KMS-11 (cell line): Measurements from ENCODE around the gene SCNN1A.

ENCODE experiments used
- H2AFZ ChIP-seq: fragments of 200-600 bp; sonication (generic); 2 replicates; pipeline ENCODE4 v1.6.1; 2016; ENCODE audit warnings: antibody characterized with exemption, mixed run types, low read depth
- H3K27ac ChIP-seq: fragments of 200-600 bp; sonication (generic); 2 replicates; pipeline ENCODE4 v1.6.1; 2016; ENCODE audit warnings: mild to moderate bottlenecking, mixed run types
- H3K27me3 ChIP-seq: fragments of 200-600 bp; sonication (generic); 2 replicates; pipeline ENCODE4 v1.6.1; 2017; ENCODE audit warnings: mild to moderate bottlenecking, low read depth, mixed run types, moderate library complexity; ENCODE audit not compliant: insufficient read depth
- H3K36me3 ChIP-seq: fragments of 200-600 bp; sonication (generic); 2 replicates; pipeline ENCODE4 v1.6.1; 2017; ENCODE audit warnings: mild to moderate bottlenecking, mixed run types; ENCODE audit not compliant: insufficient read depth
- H3K4me1 ChIP-seq: fragments of 200-600 bp; sonication (generic); 2 replicates; pipeline ENCODE4 v1.6.1; 2016; ENCODE audit warnings: mild to moderate bottlenecking, low read depth, mixed run types; ENCODE audit not compliant: poor library complexity, severe bottlenecking
- H3K4me2 ChIP-seq: fragments of 200-600 bp; sonication (generic); 2 replicates; pipeline ENCODE4 v1.7.0; 2016; ENCODE audit warnings: mild to moderate bottlenecking, mixed run types
- H3K4me3 ChIP-seq: fragments of 200-600 bp; sonication (generic); IDR thresholded peaks from 2 replicates; pipeline ENCODE4 v1.6.1; 2017; ENCODE audit warnings: low read depth, low read length, mixed read lengths; ENCODE audit not compliant: insufficient read depth
- H3K79me2 ChIP-seq: fragments of 200-600 bp; sonication (generic); 2 replicates; pipeline ENCODE4 v1.6.1; 2016; ENCODE audit warnings: low read depth, mixed run types; ENCODE audit not compliant: insufficient read depth
- H3K9ac ChIP-seq: fragments of 200-600 bp; sonication (generic); 2 replicates; pipeline ENCODE4 v1.6.1; 2016; ENCODE audit warnings: mild to moderate bottlenecking, mixed run types
- H4K20me1 ChIP-seq: fragments of 200-600 bp; sonication (generic); 2 replicates; pipeline ENCODE4 v1.6.1; 2016; ENCODE audit warnings: mild to moderate bottlenecking, mixed run types; ENCODE audit not compliant: insufficient read depth
- CTCF ChIP-seq: fragments of 200-600 bp; sonication (generic); conservative IDR thresholded peaks from 2 replicates; pipeline ENCODE4 v1.6.1; 2017; ENCODE audit warnings: low read depth, mild to moderate bottlenecking, antibody characterized with exemption, low read length, moderate library complexity, mixed read lengths

Gene SCNN1A

DNA sequence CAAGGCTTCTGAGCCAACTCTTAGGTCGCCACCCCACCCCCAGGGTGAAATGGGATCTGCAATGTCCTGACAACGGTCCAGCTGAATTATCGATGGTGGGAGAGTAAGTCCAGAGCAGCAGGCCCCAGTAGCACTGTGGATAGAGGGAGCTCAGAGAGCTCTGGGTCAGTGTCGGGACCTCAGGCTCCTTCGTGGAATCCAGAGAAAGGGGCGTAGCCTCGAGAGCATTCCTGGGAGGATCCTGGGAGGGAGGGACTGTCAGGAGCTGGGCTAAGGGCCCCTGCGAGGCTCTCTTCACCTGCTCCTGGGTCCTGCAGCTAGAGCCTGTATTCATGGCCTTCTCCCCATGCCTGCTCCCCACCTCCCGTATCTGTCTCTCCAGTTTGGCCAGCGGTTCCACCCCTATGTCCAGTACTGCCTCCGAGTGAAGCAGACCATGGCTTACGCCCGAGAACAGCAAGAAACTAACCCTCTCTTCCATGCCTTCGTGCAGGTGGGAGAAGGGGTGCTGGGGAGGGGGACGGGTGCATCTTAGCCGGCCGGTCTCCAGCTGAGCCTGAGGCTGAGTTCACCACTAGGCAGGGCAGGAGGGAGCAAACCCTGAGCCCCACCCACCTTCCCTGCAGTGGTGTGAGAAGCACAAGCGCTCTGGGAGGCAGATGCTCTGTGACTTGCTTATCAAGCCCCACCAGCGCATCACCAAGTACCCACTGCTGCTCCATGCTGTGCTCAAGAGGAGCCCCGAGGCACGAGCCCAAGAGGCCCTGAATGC is 58.3 kb downstream of the SCNN1A start:
- H3K79me2 ChIP-seq: no peaks in the 10 kb centered on the region
- no peaks in the 10 kb centered on the region for H3K36me3 ChIP-seq

DNA sequence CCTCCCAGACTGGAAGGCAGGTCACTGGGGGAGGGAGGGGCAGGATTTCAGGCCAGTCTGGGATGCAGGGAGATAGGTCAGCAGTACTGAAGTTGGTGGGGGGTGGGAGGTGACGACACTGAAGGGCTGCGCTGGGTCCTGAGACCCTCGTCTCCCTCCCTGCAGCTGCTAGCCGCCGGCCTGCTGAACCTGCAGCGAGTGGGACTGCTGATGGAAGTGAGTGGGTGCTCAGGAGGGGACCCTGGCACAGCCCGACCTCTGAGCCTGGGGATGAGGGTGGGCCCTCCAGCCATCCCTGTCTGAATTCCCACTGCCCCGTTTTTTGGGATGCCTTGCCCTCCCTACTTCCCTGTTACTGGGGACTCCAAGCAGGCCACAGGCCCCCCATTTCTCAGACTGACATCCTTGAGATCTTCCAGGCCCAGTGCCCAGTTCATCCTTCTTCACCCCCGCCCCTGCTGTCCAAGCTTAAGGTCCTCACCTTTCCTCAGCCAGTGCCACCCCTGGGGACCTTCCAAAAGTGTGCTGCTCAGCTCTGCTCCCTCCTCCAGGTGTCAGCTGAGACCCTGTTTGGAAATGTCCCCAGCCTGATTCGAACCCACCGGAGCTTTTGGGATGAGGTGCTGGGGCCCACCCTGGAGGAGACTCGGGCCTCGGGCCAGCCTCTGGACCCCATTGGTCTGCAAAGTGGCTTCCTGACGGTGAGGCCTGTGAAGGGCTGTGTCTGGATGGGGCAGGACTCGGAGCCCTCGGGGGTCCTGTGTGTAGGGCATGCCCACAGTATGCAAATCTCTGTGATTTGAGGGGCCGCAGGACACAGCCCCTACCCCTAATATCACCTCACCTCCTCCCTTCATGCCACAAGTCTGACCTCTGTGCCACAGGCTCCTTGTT is 59.4 kb downstream of the SCNN1A start:
- H3K9ac ChIP-seq: no peak overlapping the region
- no peak overlapping the region for H3K4me2 ChIP-seq
- no peaks in the 10 kb centered on the region; the same call in 1 of the 2 replicates for H3K27me3 ChIP-seq
- no peak for TF ChIP-seq CTCF
- H3K79me2 ChIP-seq: no peaks in the 10 kb centered on the region
- no peaks in the 10 kb centered on the region for H3K36me3 ChIP-seq
- H2AFZ ChIP-seq: no peak overlapping the region
- H4K20me1 ChIP-seq: no peaks in the 10 kb centered on the region
- H3K4me3 ChIP-seq: no peak overlapping the region
- H3K27ac ChIP-seq: no peak overlapping the region
- peaks cover 16% of the 10 kb centered on the region for H3K4me1 ChIP-seq

More for the DNA sequence above, 58.3 kb downstream of the SCNN1A start:
- H3K27me3 ChIP-seq: no peaks in the 10 kb centered on the region; the same call in 1 of the 2 replicates
- H4K20me1 ChIP-seq: no peaks in the 10 kb centered on the region
- H3K9ac ChIP-seq: no peak overlapping the region
- H3K27ac ChIP-seq: no peak overlapping the region
- H3K4me3 ChIP-seq: no peak overlapping the region
- H3K4me1 ChIP-seq: peaks cover 12% of the 10 kb centered on the region
- no peak overlapping the region for H2AFZ ChIP-seq
- no peak overlapping the region for H3K4me2 ChIP-seq
- TF ChIP-seq CTCF: no peak

DNA sequence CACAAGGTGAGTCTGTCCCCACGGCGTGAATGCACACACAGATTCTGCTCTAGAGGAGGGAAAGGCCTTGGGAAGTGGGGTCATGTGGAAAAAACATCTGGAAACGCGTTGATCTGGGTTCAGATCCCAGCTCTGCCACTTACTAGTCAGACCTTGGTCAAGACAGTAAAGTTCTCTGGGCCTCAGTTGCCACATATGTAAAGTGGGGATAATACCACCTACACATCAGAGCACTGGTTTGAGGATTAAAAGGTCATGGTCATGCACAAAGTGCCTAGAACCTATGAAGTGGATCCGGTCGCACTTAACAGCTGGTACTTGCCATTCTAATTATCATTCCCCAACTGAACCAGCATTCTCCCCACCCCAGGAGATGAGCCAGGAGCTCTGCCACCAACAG is 60.2 kb downstream of the SCNN1A start:
- no peak for TF ChIP-seq CTCF
- no peak overlapping the region for H3K4me3 ChIP-seq
- H3K27me3 ChIP-seq: no peaks in the 10 kb centered on the region; the same call in 1 of the 2 replicates
- no peak overlapping the region for H3K4me2 ChIP-seq
- H3K4me1 ChIP-seq: peaks cover 16% of the 10 kb centered on the region
- H3K9ac ChIP-seq: no peak overlapping the region
- H4K20me1 ChIP-seq: no peaks in the 10 kb centered on the region
- H3K27ac ChIP-seq: no peak overlapping the region
- H3K79me2 ChIP-seq: no peaks in the 10 kb centered on the region
- no peaks in the 10 kb centered on the region for H3K36me3 ChIP-seq
- no peak overlapping the region for H2AFZ ChIP-seq

- no peak overlapping the region for H3K4me3 ChIP-seq
- H3K79me2 ChIP-seq: no peaks in the 10 kb centered on the region
- H3K36me3 ChIP-seq: no peaks in the 10 kb centered on the region
- H2AFZ ChIP-seq: no peak overlapping the region
- no peak for TF ChIP-seq CTCF
- H4K20me1 ChIP-seq: no peaks in the 10 kb centered on the region
- H3K27ac ChIP-seq: no peak overlapping the region
- peaks cover 16% of the 10 kb centered on the region for H3K4me1 ChIP-seq
- no peaks in the 10 kb centered on the region; the same call in 1 of the 2 replicates for H3K27me3 ChIP-seq
- H3K4me2 ChIP-seq: no peak overlapping the region
- no peak overlapping the region for H3K9ac ChIP-seq
Observed at GRCh38 chr12:6314776-6315175, 60.6 kb downstream of the SCNN1A start.
